HCT116 (cell line): ENCODE data around the gene GRIFIN. TPM values are rescaled to one million over a fixed set of nuclear protein-coding genes. Genes with fewer than 3 reads are reported as not detected.

Experiments used
- ATAC-seq: fragments of 200-7000 bp; cut with Tn5 transposase; 2 replicates; pipeline ENCODE4 v1.9.1; 2020; ENCODE audit warnings: mild to moderate bottlenecking, moderate library complexity
- BruUV-seq: library from RNA; stranded (reverse); fragments of 400-500 nt; replicated peaks from 2 replicates; lab custom pipeline; 2021; lab: Mats Ljungman, UMichigan
- CTCF ChIA-PET: fragments of 300-600 bp; sonication (Branson Sonifier 250); formaldehyde crosslinking; loops from one replicate; lab custom pipeline; 2021; ENCODE audit warnings: antibody characterized with exemption; lab: Charles Lee
- POLR2A ChIA-PET: fragments of 300-600, 350-600 bp; sonication (Branson Sonifier 250); formaldehyde crosslinking; loops from one replicate; lab custom pipeline; 2021; ENCODE audit warnings: antibody characterized with exemption; lab: Charles Lee
- RAD21 ChIA-PET, 2 experiments: fragments of 300-600 bp; sonication (Branson Sonifier 250); formaldehyde crosslinking; loops; one replicate each; lab custom pipeline; 2023; ENCODE audit warnings: low total read pairs in 2 of 2; ENCODE audit not compliant: uncharacterized antibody in 2 of 2, unreplicated experiment in 2 of 2, low non-redundant PET in 1 of 2; lab: Charles Lee
- DNase-seq: peaks from one replicate; pipeline ENCODE4 v3.0.0-alpha.2; 2010; ENCODE audit warnings: low read depth, low spot score
- H2AFZ ChIP-seq: fragments of 200-600 bp; shearing (Covaris generic), sonication (generic); 2 replicates; pipeline ENCODE4 v1.6.1; 2017; ENCODE audit warnings: low read depth, mixed run types, mixed read lengths, antibody characterized with exemption, low read length; ENCODE audit not compliant: poor library complexity, severe bottlenecking
- H3K27ac ChIP-seq: 2 replicates; pipeline ENCODE4 v1.5.1; 2012; ENCODE audit warnings: low read depth, low read length
- H3K27me3 ChIP-seq: fragments of 200-600 bp; sonication (generic); 2 replicates; pipeline ENCODE4 v1.6.1; 2016; ENCODE audit warnings: mixed run types, low read length, mixed read lengths; ENCODE audit not compliant: insufficient read depth
- H3K36me3 ChIP-seq, 2 experiments: fragments of 200-500 bp in 1 of 2; fragments of 200-600 bp in 1 of 2; sonication (Bioruptor generic) in 1 of 2; sonication (generic) in 1 of 2; 2 replicates each; pipeline versions ENCODE4 v1.5.1 to v1.6.1; 2014 to 2016; ENCODE audit warnings: low read length in 2 of 2, inconsistent platforms in 1 of 2, mixed read lengths in 1 of 2, mixed run types in 1 of 2; ENCODE audit not compliant: insufficient read depth in 2 of 2, control insufficient read depth in 1 of 2
- H3K4me1 ChIP-seq, 2 experiments: fragments of 200-600 bp in 1 of 2; sonication (generic) in 1 of 2; 2 replicates each; pipeline versions ENCODE4 v1.5.1 to v1.6.1; 2012 to 2017; ENCODE audit warnings: low read length in 2 of 2, inconsistent platforms in 1 of 2, mild to moderate bottlenecking in 1 of 2, mixed read lengths in 1 of 2, mixed run types in 1 of 2, moderate library complexity in 1 of 2; ENCODE audit not compliant: insufficient read depth in 2 of 2, control insufficient read depth in 1 of 2
- H3K4me2 ChIP-seq: fragments of 200-600 bp; sonication (generic); 2 replicates; pipeline ENCODE4 v1.6.1; 2017; ENCODE audit warnings: mixed run types, low read length, mixed read lengths
- H3K4me3 ChIP-seq, 2 experiments: fragments of 200-600 bp in 1 of 2; sonication (generic) in 1 of 2; replicated peaks in 1 of 2; 2 replicates each; pipeline ENCODE4 v1.5.1; 2011 to 2016; ENCODE audit warnings: low read length in 2 of 2, control low read depth in 1 of 2, low read depth in 1 of 2, mild to moderate bottlenecking in 1 of 2, mixed read lengths in 1 of 2, mixed run types in 1 of 2
- H3K79me2 ChIP-seq: fragments of 200-600 bp; sonication (generic); 2 replicates; pipeline ENCODE4 v1.6.1; 2017; ENCODE audit warnings: mild to moderate bottlenecking, mixed run types, low read length, moderate library complexity, mixed read lengths; ENCODE audit not compliant: insufficient read depth
- H3K9ac ChIP-seq: fragments of 200-600 bp; sonication (generic); 2 replicates; pipeline ENCODE4 v1.6.1; 2016; ENCODE audit warnings: low read length, mixed read lengths
- H3K9me2 ChIP-seq: fragments of 200-600 bp; sonication (generic), shearing (Covaris generic); 2 replicates; pipeline ENCODE4 v1.6.1; 2017; ENCODE audit warnings: mixed run types, mild to moderate bottlenecking, moderate library complexity; ENCODE audit not compliant: insufficient read depth
- H3K9me3 ChIP-seq, 2 experiments: fragments of 200-500 bp in 1 of 2; fragments of 200-600 bp in 1 of 2; sonication (Bioruptor generic) in 1 of 2; sonication (generic) in 1 of 2; 2 replicates each; pipeline ENCODE4 v1.6.1; 2014 to 2017; ENCODE audit warnings: low read length in 2 of 2, mixed read lengths in 2 of 2, inconsistent platforms in 1 of 2, low read depth in 1 of 2, mild to moderate bottlenecking in 1 of 2, mixed run types in 1 of 2, moderate library complexity in 1 of 2; ENCODE audit not compliant: control insufficient read depth in 1 of 2, insufficient read depth in 1 of 2
- H4K20me1 ChIP-seq: fragments of 200-600 bp; sonication (generic), shearing (Covaris generic); 2 replicates; pipeline ENCODE4 v1.6.1; 2017; ENCODE audit warnings: mixed run types, mild to moderate bottlenecking, moderate library complexity; ENCODE audit not compliant: insufficient read depth
- CTCF ChIP-seq, 3 experiments: fragments of 200-600 bp in 1 of 3; sonication (generic) in 1 of 3; IDR thresholded peaks in 2 of 3; conservative IDR thresholded peaks in 1 of 3; 2 replicates each; pipeline ENCODE4 v1.5.1; 2012 to 2017; ENCODE audit warnings: low read depth in 2 of 3, low read length in 2 of 3, antibody characterized with exemption in 1 of 3, borderline replicate concordance in 1 of 3, control low read depth in 1 of 3, mild to moderate bottlenecking in 1 of 3, mixed read lengths in 1 of 3, mixed run types in 1 of 3, moderate library complexity in 1 of 3; ENCODE audit not compliant: insufficient read depth in 1 of 3
- REST ChIP-seq: IDR thresholded peaks from 2 replicates; pipeline ENCODE4 v1.6.1; 2012; ENCODE audit warnings: low read depth
- YY1 ChIP-seq: IDR thresholded peaks from 2 replicates; pipeline ENCODE4 v1.6.1; 2011; ENCODE audit warnings: low read length, low read depth, moderate library complexity, mild to moderate bottlenecking; ENCODE audit not compliant: insufficient replicate concordance; ENCODE audit errors: extremely low read depth
- ZFX ChIP-seq: fragments of 450-650 bp; IDR thresholded peaks from 2 replicates; pipeline ENCODE4 v1.6.1; 2017
- intact Hi-C: fragments of 100-400 bp; cut with micrococcal nuclease; formaldehyde crosslinking; loops from 2 replicates; pipeline ENCODE4 v1.10.0; 2022
- total RNA-seq: library from RNA; stranded (reverse); gene quantifications from one replicate; pipeline ENCODE4 v1.2.1, GENCODE V29; 2021; ENCODE audit not compliant: unreplicated experiment

The GRIFIN gene
- total RNA-seq, 1 experiment from 2014 or later = not detected

- intact Hi-C loops = loop anchor here (5.0 kb wide), 1 partner anchor 34 kb away; the partner anchor contains the start of genes BRAT1 and IQCE
- ATAC-seq (peak; percentile 20), DNase-seq (no peak)
- H4K20me1 ChIP-seq = no peaks in the 10 kb centered on the region
- peak overlapping the region; percentile 98 for H3K27ac ChIP-seq
- no peaks in the 10 kb centered on the region for H3K36me3 ChIP-seq
- H3K9me2 ChIP-seq = no peaks in the 10 kb centered on the region
- TF ChIP-seq REST (no peak), ZFX (peak; percentile 27; the same call in 1 of the 2 replicates), CTCF (IDR thresholded peaks at IDR 0.05 in 2 of 3, conservative IDR thresholded peaks at IDR 0.05 in 1 of 3; ENCODE audit: borderline replicate concordance in 1 of 3, insufficient read depth in 1 of 3, low read depth in 2 of 3, low read length in 2 of 3) (no peak), YY1 (no peak)
- H3K9ac ChIP-seq = peak overlapping the region; percentile 68
- H3K9me3 ChIP-seq = no peaks in the 10 kb centered on the region
- no peaks in the 10 kb centered on the region for H3K27me3 ChIP-seq
- peak overlapping the region; percentile 28 to 42 for H3K4me3 ChIP-seq
- CTCF ChIA-PET = interaction anchor here (1.3 kb wide), 1 partner anchor 54 kb away, joined by 3 read pairs; no protein-coding TSS in a partner anchor
- RAD21 ChIA-PET = no interaction called here
- POLR2A ChIA-PET = no interaction called here
- H3K4me1 ChIP-seq = peaks cover 60 to 80% of the 10 kb centered on the region in 2 experiments
- BruUV-seq = no TSS peak
- peaks cover 13% of the 10 kb centered on the region; the same call in 1 of the 2 replicates for H3K79me2 ChIP-seq
- H2AFZ ChIP-seq = no peak overlapping the region
- peak overlapping the region; percentile 85 for H3K4me2 ChIP-seq
Observed at GRCh38 chr7:2523461-2523936, 47.3 kb upstream of the GRIFIN start.
